ENCODE data around the gene BMP8B. TPM values are rescaled to one million over a fixed set of nuclear protein-coding genes. Genes with fewer than 3 reads are reported as not detected.
"Not testable (repeated sequence)": the region's sequence is repeated elsewhere in the genome, so short reads cannot be mapped to it uniquely, and the experiment has no call there.

The BMP8B gene
- total RNA-seq, 1 experiment from 2014 or later, result 5.7 TPM

GRCh38 chr1:39817091-39817932 is 28.6 kb upstream of the BMP8B start:
- peak; percentile 74 for DNase-seq (ENCODE audit: low read depth)
- in situ Hi-C loops (cut with HindIII; ENCODE audit: low pct_unique_long_range_greater_than_20kb, low sequenced_read_pairs), result not testable (repeated sequence)

DNA sequence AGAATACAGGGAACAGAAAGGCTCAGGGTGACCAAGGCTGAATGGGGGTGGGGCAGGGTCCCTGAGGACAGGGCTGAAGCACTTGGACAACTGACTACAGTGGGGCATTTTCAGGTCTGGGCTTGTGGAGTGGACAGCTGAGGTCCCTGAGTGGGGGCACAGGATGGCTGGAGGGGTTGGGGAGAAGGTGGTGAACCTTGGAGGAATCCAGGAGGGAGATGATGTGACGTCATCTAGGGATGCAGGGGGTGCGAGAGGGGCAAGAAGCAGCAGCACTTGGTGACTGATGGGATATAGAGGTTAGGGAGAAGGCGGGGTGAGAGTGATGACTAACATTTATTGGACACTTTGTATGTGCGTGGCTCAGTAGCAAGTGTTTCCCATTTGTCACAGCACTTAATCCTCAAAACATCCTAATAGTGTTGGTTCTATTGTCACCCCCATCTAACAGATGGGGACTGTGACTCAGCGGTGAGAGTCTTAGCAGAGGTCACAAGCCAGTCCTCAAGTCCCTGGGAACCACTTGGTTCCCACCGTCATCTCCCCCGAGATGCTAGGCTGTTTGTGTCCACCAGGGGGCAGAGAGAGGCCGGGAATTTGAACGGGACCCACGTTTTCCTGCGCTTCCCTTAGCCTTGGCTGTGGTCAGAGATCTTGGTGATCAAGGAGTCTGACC is 27.9 kb upstream of the BMP8B start:
- peak; percentile 93 for DNase-seq (ENCODE audit: low read depth)
- in situ Hi-C loops (cut with HindIII; ENCODE audit: low pct_unique_long_range_greater_than_20kb, low sequenced_read_pairs), result no loop called here

- no peak for DNase-seq (ENCODE audit: low read depth)
- in situ Hi-C loops (cut with HindIII; ENCODE audit: low pct_unique_long_range_greater_than_20kb, low sequenced_read_pairs), result no loop called here
Observed at GRCh38 chr1:39812913-39813312, 24.2 kb upstream of the BMP8B start.

DNA sequence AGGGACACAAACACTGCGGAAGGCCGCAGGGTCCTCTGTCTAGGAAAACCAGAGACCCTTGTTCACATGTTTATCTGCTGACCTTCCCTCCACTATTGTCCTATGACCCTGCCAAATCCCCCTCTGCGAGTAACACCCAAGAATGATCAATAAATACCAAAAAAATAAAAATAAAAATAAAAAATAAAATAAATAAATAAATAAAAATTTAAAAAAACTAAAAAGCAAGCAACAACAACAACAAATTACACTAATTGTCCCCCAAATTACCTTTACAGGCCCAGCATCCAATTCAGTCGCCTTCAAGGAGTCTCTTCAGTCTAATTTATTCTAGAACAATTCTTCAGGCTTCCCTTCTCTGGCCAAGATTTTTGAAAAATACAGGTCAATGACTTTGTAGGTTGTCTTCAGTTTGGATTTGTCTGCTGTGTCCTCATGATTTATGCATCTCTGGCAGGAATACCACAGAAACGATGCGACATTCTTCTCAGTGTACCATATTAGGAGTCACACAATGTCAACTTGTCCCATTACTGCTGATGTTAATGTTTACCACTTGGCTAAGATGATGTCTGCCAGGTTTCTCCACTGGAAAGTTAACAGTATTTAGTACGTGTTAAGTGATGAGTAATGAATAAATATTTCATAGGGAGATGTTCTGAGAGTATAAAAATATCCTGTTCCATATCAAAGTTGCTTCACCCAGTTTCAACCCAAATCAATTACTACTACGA is 20.3 kb upstream of the BMP8B start:
- peak; percentile 68 for DNase-seq (ENCODE audit: low read depth)
- in situ Hi-C loops (cut with HindIII; ENCODE audit: low pct_unique_long_range_greater_than_20kb, low sequenced_read_pairs), result no loop called here

- DNase-seq (ENCODE audit: low read depth), result no peak
- in situ Hi-C loops (cut with HindIII; ENCODE audit: low pct_unique_long_range_greater_than_20kb, low sequenced_read_pairs), result no loop called here
Observed at GRCh38 chr1:39805385-39805784, 16.7 kb upstream of the BMP8B start.

DNA sequence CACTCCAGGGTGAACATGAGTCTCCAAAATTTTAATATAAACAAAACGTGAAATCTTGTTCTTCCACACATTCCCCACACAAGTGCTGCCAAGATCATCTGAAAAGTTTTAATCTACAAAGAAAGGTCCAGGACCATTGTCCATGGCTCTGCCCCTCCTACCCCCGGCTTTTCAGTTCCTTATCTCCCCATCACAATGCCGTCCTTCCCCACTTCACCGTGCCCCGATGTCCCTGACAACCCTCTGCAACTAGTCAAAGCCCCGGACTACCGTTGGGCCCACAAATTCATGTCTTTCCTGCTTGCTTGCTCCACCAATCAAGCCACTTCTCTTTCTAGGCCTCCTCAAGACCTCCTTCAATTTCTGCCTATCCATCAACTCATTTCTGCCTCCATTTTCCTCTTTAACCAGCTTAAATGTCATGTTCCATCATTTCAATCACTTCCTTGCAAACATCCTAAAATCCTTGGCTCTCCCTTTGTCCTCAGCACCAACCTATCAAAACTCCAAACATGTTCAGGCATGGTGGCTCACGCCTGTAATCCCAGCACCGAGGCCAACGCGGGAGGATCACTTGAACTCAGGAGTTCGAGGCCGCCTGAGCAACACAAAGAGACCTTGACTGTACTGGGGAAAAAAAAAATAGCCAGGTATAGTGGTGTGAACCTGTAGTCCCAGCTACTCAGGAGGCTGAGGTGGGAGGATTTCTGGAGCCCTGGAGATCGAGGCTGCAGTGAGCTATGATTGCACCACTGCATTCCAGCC is 14.0 kb upstream of the BMP8B start:
- no peak for DNase-seq (ENCODE audit: low read depth)
- in situ Hi-C loops (cut with HindIII; ENCODE audit: low pct_unique_long_range_greater_than_20kb, low sequenced_read_pairs), result no loop called here

DNA sequence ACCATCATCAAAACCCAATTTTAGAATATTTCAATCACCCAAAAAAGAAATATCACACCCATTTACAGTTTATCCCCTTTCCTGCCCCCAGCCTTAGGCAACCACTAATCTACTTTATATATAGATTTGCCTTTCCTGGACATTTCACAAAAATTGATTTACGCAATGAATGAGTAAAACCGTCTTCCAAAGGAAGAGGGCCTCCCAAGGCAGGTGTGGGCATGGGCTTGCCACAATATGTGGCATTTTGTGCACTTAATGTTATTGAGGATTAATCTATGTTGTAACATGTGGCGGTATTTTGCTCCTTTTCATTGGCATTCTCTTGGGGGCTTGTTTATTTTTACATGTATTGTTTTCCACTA is 11.8 kb upstream of the BMP8B start:
- DNase-seq (ENCODE audit: low read depth), result no peak
- in situ Hi-C loops (cut with HindIII; ENCODE audit: low pct_unique_long_range_greater_than_20kb, low sequenced_read_pairs), result no loop called here

- in situ Hi-C loops (cut with HindIII; ENCODE audit: low pct_unique_long_range_greater_than_20kb, low sequenced_read_pairs), result no loop called here
Observed at GRCh38 chr1:39799770-39800470, 11.3 kb upstream of the BMP8B start.

DNA sequence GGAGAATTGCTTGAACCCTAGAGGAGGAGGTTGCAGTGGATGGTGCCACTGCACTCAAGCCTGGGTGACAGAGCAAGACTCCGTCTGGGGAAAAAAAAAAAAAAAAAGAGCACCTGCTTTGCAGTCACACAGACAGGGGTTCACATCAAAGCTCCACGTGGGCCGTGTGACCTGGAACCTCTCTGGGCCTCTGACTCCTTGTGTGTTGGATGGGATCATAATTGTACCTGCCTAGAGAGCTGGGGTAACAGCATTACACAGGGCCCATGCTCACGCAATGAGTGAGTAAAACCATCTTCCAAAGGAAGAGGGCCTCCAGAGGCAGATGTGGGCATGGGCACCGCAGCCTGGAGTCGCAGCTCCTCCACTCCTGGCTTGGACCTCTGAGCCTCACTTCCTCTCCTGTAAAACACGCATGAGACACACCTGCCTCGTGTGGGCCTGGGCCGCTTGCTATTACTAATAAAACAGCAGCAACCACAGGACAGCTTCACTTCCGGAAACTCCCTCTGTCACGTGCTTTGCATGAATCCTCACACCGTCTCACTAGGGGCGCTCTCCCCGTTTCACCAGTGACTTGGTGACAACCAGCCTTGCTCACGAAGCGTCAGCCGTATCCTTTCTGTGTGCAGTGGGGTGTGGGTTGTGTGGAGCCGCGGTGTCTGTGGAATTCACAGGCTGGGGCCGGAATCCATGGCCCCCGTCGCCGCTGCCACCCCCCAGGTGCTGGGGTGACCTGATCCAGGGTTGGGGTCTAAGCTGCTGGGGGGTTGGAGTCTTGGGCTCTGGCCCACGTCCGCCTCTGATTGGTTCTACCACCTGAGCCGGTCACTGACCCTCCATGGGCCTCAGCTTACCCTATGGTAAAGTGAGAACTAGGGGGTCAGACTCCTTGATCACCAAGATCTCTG is 10.4 kb upstream of the BMP8B start:
- in situ Hi-C loops (cut with HindIII; ENCODE audit: low pct_unique_long_range_greater_than_20kb, low sequenced_read_pairs), result not testable (repeated sequence)

More at GRCh38 chr1:39799770-39800470, 11.3 kb upstream of the BMP8B start:
- peak; percentile 78 for DNase-seq (ENCODE audit: low read depth)

DNA sequence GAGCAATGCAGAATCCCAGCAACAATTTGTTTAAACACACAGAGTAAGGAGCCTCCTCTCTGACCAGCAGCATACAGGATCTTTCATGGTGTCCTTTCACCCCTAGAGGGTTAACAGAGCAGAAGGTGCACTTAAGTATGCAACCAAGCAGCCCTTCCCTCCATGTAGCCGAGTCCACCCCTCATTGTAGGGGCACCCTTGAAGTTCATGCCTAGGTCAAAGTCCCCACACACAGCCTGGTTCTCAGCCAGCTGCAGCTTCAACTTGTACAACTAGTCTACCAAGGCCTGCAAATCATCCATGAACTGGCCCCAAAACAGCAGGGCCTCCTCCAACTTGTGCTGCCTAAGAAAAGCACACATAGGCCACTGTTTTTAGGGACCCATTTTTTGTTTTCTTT is 7.0 kb upstream of the BMP8B start:
- DNase-seq (ENCODE audit: low read depth), result no peak
- in situ Hi-C loops (cut with HindIII; ENCODE audit: low pct_unique_long_range_greater_than_20kb, low sequenced_read_pairs), result no loop called here

More for the DNA sequence above, 10.4 kb upstream of the BMP8B start:
- DNase-seq (ENCODE audit: low read depth), result peak; percentile 89

DNA sequence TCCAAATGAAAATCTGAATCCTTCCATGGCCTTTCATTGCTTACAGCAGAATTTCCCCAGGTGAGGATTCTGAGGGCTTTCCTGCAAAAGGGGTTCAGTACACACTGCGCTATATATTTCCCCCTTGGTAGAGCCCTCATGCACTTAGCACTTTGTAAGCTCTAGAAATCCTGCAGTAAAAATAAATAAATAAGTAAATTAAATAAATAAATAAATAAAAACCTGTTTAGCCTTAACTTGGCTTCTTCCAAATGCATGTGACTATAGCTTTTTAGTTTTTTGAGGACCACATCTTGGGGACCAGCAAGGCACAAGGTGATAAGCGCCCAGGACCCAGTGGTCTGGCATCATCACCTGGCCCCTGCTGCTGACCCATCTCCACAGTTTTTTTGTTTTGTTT is 3.2 kb upstream of the BMP8B start:
- DNase-seq (ENCODE audit: low read depth), result no peak
- in situ Hi-C loops (cut with HindIII; ENCODE audit: low pct_unique_long_range_greater_than_20kb, low sequenced_read_pairs), result no loop called here

GRCh38 chr1:39789571-39790110 is 976 bp upstream of the BMP8B start:
- in situ Hi-C loops (cut with HindIII; ENCODE audit: low pct_unique_long_range_greater_than_20kb, low sequenced_read_pairs), result no loop called here
- DNase-seq (ENCODE audit: low read depth), result no peak

DNA sequence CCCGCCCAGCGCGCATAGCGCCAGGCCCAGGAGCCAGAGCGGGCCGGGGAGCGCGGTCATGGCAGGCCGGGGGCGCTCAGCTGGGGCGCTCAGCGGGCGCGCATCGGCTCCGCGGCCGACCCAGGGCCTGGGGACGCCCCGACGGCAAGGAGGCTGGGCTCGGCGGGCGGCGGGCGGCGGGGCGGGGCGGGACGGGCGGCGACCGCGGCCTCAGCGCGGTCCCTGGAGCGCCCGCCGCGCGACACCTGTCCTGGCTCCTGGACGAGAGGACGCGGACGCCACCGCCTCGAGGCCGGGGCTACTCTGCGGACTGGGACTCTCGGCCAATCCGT is 273 bp downstream of the BMP8B start:
- in situ Hi-C loops (cut with HindIII; ENCODE audit: low pct_unique_long_range_greater_than_20kb, low sequenced_read_pairs), result no loop called here
- no peak for DNase-seq (ENCODE audit: low read depth)

- in situ Hi-C loops (cut with HindIII; ENCODE audit: low pct_unique_long_range_greater_than_20kb, low sequenced_read_pairs); DNase-seq (ENCODE audit: low read depth): not testable (repeated sequence)
Observed at GRCh38 chr1:39787964-39788363, 701 bp downstream of the BMP8B start.

GRCh38 chr1:39787468-39787867 is 1.2 kb downstream of the BMP8B start:
- no peak for DNase-seq (ENCODE audit: low read depth)
- in situ Hi-C loops (cut with HindIII; ENCODE audit: low pct_unique_long_range_greater_than_20kb, low sequenced_read_pairs), result no loop called here

DNA sequence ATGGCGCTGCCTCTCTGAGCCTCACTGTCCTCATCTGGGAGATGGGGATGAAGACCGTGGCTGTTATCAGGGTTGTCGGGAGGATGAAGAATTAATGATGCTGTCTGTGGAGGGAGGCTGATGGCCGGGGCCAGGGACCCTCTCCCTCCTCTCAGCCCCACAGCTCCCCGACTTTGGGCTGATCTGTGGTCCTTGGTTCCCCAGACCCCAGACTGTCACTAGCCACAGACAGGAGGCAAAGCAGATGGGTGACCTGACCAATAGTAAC is 1.6 kb downstream of the BMP8B start:
- DNase-seq (ENCODE audit: low read depth); in situ Hi-C loops (cut with HindIII; ENCODE audit: low pct_unique_long_range_greater_than_20kb, low sequenced_read_pairs): not testable (repeated sequence)
